GM23248 (cell line): ENCODE results near the gene OR2V1.

Source experiments
- EZH2 ChIP-seq: fragments of 200-600 bp; sonication (generic); IDR thresholded peaks from 2 replicates; pipeline ENCODE4 v1.6.1; 2018; ENCODE audit warnings: antibody characterized with exemption, mild to moderate bottlenecking; ENCODE audit not compliant: insufficient read depth, poor library complexity, severe bottlenecking
- EZH2phosphoT487 ChIP-seq: fragments of 200-600 bp; sonication (generic); IDR thresholded peaks from 2 replicates; pipeline ENCODE4 v1.6.1; 2018; ENCODE audit warnings: antibody characterized with exemption, moderate library complexity, mild to moderate bottlenecking, low read depth; ENCODE audit not compliant: insufficient read depth

DNA sequence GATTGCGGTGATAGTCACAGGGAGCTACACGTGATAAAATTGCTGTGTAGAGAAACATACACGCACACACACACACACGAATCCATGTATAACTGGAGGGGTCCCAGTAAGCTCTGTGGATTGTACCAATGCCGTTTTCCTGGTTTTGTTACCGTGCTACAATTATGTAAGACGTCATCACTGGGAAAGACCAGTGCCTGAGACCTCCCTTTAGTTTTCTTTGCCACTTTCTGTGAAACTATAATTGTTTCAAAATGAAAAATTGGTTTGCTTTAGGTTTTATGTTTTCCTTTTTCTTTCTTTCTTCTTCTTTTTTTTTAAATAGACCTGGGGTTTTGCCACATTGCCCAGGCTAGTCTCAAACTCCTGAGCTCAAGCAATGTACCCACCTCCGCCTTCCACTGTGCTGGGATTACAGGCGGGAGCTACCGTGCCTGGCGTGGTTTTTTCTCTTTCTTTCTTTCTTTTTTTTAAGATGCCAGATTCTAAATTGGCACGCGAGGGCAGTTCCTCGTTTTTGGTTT is 37.7 kb upstream of the OR2V1 start:
- TF ChIP-seq EZH2 (peak; percentile 38), EZH2phosphoT487 (no peak)
